SIG-M5 treated with dmso at 0.1 percent for 504 hours (cell line): ENCODE data around the gene CCDC27.
"Not testable (repeated sequence)": the region's sequence is repeated elsewhere in the genome, so short reads cannot be mapped to it uniquely, and the experiment has no call there.

ENCODE experiments used
- DNase-seq: peaks from one replicate; lab custom pipeline; 2025; ENCODE audit not compliant: unreplicated experiment; lab: John Stamatoyannopoulos, UW

CCDC27 gene

GRCh38 chr1:3788756-3789420 is 36.6 kb downstream of the CCDC27 start:
- no peak for DNase-seq

GRCh38 chr1:3789421-3790300 is 37.4 kb downstream of the CCDC27 start:
- DNase-seq = no peak

DNA sequence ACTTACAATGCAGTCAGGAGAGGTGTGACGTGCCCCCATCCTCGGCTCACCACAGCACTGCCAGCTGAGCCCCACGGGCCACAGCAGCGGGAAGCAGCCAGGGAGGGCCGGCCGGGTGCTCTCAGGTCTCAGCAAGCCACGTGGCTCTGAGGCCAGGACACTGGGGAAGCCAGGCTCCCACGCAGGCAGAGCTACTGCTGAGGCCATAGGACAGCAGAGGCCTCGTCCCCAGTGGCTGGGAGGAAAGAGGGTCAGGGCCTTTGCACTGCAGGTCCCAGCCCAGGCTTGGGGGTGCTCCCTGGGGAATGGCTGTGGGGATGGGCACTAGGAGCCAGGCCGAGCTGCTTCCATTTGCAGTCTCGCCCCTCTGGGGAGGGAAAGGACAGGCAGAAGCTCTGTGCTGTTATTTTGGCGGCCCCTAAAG is 38.3 kb downstream of the CCDC27 start:
- DNase-seq = no peak

GRCh38 chr1:3790952-3791351 is 38.7 kb downstream of the CCDC27 start:
- DNase-seq = no peak

- DNase-seq = peak; percentile 11
These were observed 43.4 kb downstream of the CCDC27 start for GRCh38 chr1:3795453-3796214.

DNA sequence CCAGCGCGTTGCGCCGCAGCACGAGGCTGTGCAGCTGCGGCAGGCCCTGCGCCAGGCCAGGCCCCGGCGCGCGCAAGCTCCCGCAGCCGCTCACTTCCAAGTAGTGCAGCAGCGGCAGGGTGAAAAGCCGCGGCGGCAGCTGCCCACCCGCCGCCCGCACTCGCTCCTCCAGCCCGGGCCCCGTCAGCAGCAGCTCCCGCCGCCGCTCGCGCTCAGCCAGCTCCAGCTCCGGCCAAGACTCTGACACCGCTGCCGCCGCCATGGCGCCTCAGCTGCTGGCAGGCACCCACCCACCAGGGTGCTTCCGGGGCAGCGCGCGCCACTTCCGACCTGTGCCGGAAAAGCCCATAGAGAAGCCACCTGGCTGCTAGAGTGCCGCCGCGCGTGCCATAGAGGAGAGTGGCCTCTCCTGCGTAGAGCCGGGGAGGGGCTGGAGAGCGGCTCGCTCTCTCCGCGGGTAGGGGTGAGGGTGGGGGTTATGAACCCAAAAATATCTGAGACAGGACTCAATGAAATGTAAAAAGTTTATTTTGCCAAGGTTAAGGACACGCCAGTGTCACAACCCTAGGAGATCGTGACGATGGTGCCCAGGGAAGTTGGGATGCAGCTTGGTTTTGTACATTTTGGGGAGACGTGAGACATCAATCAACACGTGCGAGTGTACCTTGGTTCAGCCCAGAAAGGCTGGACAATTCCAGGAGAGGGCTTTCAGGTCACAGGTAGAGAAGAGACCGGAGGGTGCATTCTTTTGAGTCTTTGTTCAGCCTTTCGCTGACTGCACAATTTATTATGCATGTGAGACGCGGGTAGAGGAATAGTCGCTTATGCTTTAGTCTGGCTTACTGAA is 44.2 kb downstream of the CCDC27 start, which contains the start of gene LRRC47:
TSS of gene LRRC47 (minus strand) at position 284 of the 847 bp plus-strand sequence. CDS start at position 262, 22 bp downstream.
- peak; percentile 89 for DNase-seq

DNA sequence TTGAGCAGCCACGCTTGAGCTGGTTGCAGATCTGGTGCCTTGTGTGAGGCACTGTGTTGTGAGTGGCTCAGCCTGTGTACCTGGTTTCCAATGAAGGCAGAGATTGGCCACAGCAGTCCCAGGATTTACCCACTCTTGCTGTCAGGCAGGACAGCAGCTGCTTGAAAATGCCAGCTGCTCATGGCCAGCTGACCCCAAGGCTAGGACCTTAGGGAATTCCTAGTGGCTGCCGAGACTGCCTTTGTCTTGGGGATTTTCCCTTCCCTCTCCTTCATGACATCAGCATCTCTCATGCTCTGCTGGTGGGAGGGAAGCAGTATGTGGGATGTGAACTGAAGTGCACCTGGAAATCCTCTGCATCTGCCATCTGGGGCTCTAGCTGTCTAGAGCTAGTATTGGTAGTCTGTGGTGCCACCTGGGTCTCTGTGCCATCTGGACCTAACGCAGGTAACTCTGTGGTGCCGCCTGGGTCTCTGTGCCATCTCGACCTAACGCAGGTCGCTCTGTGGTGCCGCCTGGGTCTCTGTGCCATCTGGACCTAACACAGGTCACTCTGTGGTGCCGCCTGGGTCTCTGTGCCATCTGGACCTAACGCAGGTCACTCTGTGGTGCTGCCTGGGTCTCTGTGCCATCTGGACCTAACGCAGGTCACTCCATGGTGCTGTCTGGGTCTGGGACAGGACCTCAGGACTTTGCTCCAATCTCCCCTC is 47.9 kb downstream of the CCDC27 start:
- no peak for DNase-seq

DNA sequence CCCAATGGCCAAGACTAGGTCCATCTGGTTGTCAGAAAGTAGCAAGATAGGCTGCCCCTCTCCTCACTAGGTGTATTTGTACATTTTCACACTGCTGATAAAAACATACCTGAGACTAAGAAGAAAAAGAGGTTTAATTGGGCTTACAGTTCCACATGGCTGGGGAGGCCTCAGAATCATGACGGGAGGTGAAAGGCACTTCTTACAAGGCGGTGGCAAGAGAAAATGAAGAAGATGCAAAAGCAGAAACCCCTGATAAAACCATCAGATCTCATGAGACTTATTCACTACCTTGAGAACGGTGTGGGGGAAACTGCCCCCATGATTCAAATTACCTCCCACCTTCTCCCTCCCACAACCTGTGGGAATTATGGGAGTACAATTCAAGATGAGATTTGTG is 48.5 kb downstream of the CCDC27 start:
- DNase-seq = not testable (repeated sequence)

DNA sequence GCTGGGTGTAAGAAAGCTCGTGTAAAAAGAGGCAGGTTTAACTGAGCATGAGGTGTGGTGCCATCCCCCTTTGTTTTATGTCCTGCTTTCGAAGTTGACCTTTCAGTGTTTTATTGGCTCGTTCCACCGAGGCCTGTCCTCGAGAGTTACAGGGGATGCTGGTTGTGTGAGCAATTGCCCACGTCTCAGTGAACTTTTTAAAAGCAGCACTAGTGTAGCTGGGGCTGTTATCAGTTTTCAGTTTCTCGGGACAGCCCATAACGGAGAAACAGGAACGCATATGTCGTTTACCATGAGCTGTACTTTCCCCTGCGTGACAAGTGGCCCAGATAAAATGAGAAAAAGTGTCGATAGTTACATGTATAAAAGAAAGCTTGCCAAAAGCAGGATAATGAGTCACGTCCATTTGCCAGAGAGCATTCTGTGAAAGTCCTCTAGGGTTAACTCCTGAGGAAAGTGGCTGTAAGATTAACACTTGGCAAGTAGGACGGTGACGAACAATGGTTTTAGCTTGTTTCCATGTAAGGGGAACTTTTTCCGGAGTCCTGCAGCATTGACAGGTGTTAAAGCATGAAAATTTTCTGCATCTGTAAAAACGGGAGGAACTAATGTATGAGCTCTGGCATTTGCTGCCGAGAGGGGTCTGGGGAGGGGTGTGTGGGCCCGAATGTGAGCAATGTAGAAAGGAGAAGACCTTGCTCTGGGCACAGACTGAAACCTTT is 51.8 kb downstream of the CCDC27 start:
- no peak for DNase-seq

DNA sequence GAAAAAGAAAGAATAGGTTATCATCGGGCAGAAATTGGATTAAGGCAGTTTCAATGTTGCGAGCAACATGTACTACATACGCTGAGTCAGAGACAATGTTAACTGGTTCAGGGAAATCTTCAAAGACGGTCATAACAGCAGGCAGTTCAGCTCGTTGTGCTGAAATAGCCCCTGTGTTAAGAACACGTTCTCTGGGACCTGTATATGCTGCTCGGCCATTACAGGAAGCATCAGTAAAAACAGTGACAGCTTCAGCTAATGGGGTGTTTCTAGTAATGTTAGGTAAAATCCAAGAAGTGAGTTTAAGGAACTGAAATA is 52.3 kb downstream of the CCDC27 start:
- DNase-seq = not testable (repeated sequence)

DNA sequence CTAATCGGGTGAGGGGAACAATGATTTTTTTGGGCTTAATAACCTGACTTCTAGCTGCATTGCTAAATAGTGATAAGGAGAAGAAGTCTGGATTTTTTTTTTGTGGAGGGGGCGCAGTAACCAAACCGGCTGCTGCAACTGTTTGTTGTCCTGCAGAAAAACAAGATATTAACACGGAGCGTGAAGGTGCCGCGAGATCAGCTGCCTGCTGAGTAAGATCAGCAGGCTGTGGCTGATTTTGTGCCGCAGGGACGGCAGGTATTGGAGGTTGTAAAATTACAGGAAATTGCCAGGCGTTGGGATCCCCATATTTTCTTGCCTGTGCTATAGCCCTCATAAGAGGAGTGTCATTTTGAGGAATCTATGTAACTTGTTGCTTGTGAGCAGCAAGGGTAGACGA is 52.8 kb downstream of the CCDC27 start:
- DNase-seq = no peak

GRCh38 chr1:3807769-3808168 is 55.5 kb downstream of the CCDC27 start:
- DNase-seq = no peak

DNA sequence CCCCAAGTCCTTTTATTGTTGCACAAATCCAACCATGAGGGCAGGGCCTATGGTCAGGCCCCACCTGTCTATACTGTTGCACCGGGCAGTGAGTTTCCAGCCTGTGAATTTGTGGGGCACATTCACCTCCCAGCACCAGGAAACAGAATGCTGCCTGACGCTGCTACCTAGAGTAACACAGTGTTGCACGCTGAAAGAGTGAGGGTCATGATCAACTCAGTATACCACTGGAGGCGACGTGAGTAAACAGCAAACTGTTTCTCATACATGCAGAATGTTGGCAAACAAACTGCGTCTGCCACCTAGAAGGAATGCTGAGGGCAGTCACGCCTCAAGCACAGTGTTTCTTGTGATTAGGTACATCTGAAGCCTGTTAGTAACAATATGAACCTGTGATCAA is 57.4 kb downstream of the CCDC27 start:
- no peak for DNase-seq

DNA sequence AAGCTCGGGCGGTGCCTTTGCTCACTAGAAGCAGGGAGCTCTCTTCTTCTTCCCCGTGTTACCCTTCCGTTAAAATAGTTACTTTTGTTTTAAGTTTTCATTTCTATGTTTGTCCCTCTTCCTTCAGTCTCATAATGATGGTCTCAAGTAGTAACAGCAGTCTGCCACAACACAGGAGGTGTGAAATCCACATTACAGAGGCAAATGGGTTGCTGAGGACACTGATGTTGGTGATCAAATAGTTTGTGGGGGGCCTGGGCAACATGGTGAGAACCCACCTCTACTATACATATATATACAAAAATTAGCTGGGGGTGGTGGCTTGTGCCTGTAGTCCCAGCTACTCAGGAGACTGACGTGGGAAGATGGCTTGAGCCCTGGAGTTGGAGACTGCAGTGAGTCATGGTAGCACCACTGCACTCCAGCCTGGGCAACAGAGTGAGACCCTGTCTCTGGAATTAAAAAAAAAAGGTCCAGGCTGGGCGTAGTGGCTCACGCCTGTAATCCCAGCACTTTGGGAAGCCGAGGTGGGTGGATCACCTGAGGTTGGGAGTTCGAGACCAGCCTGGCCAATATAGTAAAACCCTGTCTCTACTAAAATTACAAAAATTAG is 58.0 kb downstream of the CCDC27 start:
- DNase-seq = not testable (repeated sequence)

- DNase-seq = no peak
These were observed 59.3 kb downstream of the CCDC27 start for GRCh38 chr1:3811595-3811911.

DNA sequence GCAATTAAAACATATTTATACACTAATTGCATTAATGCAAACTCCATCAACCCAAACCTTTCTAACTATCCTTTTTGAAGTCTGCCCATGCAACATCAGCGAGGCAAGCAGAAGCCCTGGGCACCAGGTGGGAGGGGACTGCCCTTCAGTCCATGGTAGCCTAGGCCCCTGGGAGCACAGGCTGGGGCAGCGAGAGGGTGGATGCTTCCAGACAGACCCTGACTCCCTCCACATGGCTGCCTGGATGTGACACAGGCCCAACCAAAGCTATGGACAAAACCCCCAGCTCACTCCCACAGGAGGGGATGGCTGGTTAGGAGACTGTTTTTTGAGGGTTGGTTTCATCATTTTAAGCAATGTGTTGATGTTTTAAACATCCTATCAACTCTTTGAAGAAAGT is 61.8 kb downstream of the CCDC27 start:
- no peak for DNase-seq

- no peak for DNase-seq
These were observed 62.7 kb downstream of the CCDC27 start for GRCh38 chr1:3814771-3815561.

GRCh38 chr1:3816331-3817137 is 64.3 kb downstream of the CCDC27 start:
- DNase-seq = no peak
